SK-N-MC (cell line): ENCODE measurements around the gene MACF1.
"Not testable (repeated sequence)": the region's sequence is repeated elsewhere in the genome, so short reads cannot be mapped to it uniquely, and the experiment has no call there.

Source experiments
- DNase-seq: peaks from one replicate; pipeline ENCODE4 v3.0.0-alpha.2; 2011; ENCODE audit warnings: low read depth, low spot score
- H3K27ac ChIP-seq: fragments of 200-600 bp; sonication (generic); 2 replicates; pipeline ENCODE4 v1.5.1; 2016; ENCODE audit warnings: mixed run types
- H3K36me3 ChIP-seq: fragments of 200-600 bp; sonication (generic); 2 replicates; pipeline ENCODE4 v1.6.1; 2017; ENCODE audit warnings: antibody characterized with exemption, low read length, mixed read lengths; ENCODE audit not compliant: insufficient read depth
- H3K4me3 ChIP-seq: fragments of 200-600 bp; sonication (generic); 2 replicates; pipeline ENCODE4 v1.5.1; 2016
- H3K9ac ChIP-seq: fragments of 200-600 bp; sonication (generic); 2 replicates; pipeline ENCODE4 v1.8.0; 2017; ENCODE audit warnings: mixed run types, mixed read lengths; ENCODE audit not compliant: insufficient read length
- H3K9me3 ChIP-seq: fragments of 200-600 bp; sonication (generic); 2 replicates; pipeline ENCODE4 v1.6.1; 2017; ENCODE audit warnings: low read depth, mild to moderate bottlenecking, antibody characterized with exemption, low read length, moderate library complexity, mixed read lengths
- EZH2 ChIP-seq: fragments of 200-600 bp; sonication (generic); IDR thresholded peaks from one replicate; pipeline ENCODE4 v1.6.1; 2017; ENCODE audit warnings: antibody characterized with exemption
- FOXP2 ChIP-seq: optimal IDR thresholded peaks from 2 replicates; pipeline ENCODE3; 2011; ENCODE audit warnings: mild to moderate bottlenecking, moderate library complexity; ENCODE audit not compliant: insufficient read depth; ENCODE audit errors: extremely low read length, control extremely low read depth
- POLR2AphosphoS5 ChIP-seq: IDR thresholded peaks from 2 replicates; pipeline ENCODE4 v1.6.1; 2012; ENCODE audit warnings: mild to moderate bottlenecking, low read depth, low read length, borderline replicate concordance

MACF1 gene

GRCh38 chr1:39491146-39491921 lies 286.8 kb downstream of the MACF1 start, which contains the start of gene BMP8A:
TSS of gene BMP8A (plus strand) at chr1:39491636. CDS start at chr1:39491992, 356 bp downstream.
- H3K9ac ChIP-seq, result no peak within 1 kb of the TSS
- no peak for DNase-seq

DNA sequence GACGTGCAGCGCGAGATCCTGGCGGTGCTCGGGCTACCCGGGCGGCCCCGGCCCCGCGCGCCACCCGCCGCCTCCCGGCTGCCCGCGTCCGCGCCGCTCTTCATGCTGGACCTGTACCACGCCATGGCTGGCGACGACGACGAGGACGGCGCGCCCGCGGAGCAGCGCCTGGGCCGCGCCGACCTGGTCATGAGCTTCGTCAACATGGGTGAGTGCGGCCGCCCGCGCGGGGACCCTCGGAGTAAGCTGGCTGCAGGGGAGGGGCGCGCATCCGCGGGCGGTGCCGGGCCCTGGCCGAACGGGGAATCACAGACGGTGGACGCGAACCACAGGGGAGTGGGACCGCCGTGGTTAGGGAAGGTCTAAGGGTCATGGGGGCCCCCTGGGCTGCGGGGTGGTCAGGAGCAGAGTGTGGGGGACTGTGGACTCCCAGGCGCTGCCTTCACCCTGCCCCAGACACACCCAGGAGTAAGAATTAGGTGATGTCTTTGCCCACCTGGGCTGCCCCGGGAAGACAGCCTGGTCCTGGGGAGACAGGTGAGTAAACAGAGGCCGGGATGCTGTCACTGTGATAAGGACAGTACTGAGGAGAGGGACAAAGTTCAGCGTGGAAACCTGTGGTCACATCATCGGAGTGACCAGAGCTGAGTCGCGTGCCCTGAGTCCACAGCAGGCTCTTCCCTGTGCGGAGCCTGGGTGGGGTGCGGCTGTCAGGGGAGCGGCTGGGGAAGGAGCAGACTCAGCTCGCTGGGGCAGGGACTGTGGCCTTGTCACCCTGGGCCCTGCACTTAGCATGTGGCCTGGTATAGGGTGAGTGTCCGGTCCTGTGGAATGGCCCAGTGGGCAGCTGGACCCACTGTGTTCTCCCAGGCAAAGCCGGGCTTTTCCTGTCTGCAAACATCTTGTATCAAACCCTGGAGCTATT lies 287.9 kb downstream of the MACF1 start:
- not testable (repeated sequence) for H3K9ac ChIP-seq, H3K4me3 ChIP-seq, H3K9me3 ChIP-seq, H3K27ac ChIP-seq, H3K36me3 ChIP-seq, DNase-seq

More at GRCh38 chr1:39491146-39491921, 286.8 kb downstream of the MACF1 start, which contains the start of gene BMP8A:
- Histone ChIP-seq H3K4me3 (peak within 1 kb of the TSS; percentile 71), H3K27ac (no peak within 1 kb of the TSS), H3K9me3 (no peaks in the 10 kb centered on the region), H3K36me3 (no peaks in the 10 kb centered on the region)
- TF ChIP-seq POLR2AphosphoS5, result no peak
- no peak for TF ChIP-seq FOXP2
- TF ChIP-seq EZH2, result no peak

- not testable (repeated sequence) for H3K4me3 ChIP-seq, H3K36me3 ChIP-seq, H3K9ac ChIP-seq, H3K27ac ChIP-seq, DNase-seq, H3K9me3 ChIP-seq
Observed at GRCh38 chr1:39493043-39493810, 288.7 kb downstream of the MACF1 start.

GRCh38 chr1:39494671-39495410 lies 290.3 kb downstream of the MACF1 start:
- no peak for TF ChIP-seq EZH2
- no peak for TF ChIP-seq FOXP2
- no peak for TF ChIP-seq POLR2AphosphoS5
- H3K27ac ChIP-seq, result no peak overlapping the region
- no peak for DNase-seq
- no peak overlapping the region for H3K4me3 ChIP-seq
- no peaks in the 10 kb centered on the region for H3K36me3 ChIP-seq
- H3K9ac ChIP-seq, result no peak overlapping the region
- H3K9me3 ChIP-seq, result no peaks in the 10 kb centered on the region

GRCh38 chr1:39496520-39496919 lies 292.0 kb downstream of the MACF1 start:
- H3K36me3 ChIP-seq, H3K9me3 ChIP-seq, H3K27ac ChIP-seq, H3K9ac ChIP-seq, DNase-seq, H3K4me3 ChIP-seq: not testable (repeated sequence)

DNA sequence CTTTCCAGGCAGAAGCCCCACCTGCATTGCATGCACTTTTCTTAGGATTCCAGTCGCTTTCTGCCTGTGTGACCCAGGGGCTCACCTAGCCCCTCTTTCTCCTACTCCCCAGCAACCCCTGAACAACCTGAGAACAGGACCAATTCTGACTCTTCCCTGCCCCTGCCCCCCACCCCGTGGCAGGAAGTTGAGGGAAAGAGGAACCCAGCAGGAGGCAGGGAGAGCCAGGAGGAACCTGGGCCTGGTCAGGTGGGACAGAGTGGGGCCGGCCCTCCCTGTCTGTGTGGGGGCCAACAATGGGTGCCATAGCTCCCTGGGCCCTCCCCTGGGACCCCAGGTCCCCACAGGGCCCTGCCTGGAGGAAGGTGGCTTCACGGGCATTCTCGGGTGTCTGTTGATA lies 293.1 kb downstream of the MACF1 start:
- Histone ChIP-seq H3K36me3 (no peaks in the 10 kb centered on the region), H3K27ac (no peak overlapping the region), H3K9me3 (no peaks in the 10 kb centered on the region), H3K9ac (no peak overlapping the region), H3K4me3 (no peak overlapping the region)
- TF ChIP-seq POLR2AphosphoS5 (no peak), FOXP2 (no peak), EZH2 (no peak)
- DNase-seq, result no peak

DNA sequence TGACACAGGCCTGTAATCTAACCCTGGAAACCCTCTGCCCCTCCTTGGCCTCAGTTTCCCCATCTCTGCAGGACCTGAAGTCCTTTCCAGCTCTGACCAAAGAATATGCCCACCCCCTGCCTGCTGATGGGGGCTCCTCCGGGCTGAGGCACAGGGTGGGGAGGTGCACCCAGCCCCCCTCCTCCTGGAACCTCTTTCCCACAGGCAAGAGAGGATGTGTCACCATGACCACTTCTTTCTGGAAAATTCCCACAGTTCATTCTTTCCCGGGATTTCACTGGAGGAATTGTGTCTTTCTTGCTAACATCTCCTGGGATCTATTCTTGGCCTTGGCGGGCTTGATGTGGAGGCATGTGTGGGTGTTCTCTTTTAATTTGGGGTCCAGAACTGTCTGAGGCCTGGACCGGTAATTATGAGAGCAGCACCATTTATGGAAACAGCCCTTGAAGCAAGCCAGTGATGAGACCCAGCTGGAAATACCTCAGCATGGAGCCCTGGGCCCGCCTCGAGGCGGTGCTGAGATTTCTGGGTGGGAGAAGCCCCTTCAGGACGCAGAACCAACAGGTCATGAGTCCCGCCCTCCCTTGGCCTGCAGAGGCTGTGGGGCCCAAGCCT lies 293.7 kb downstream of the MACF1 start:
- not testable (repeated sequence) for H3K4me3 ChIP-seq, H3K36me3 ChIP-seq, H3K27ac ChIP-seq, DNase-seq, H3K9ac ChIP-seq, H3K9me3 ChIP-seq

DNA sequence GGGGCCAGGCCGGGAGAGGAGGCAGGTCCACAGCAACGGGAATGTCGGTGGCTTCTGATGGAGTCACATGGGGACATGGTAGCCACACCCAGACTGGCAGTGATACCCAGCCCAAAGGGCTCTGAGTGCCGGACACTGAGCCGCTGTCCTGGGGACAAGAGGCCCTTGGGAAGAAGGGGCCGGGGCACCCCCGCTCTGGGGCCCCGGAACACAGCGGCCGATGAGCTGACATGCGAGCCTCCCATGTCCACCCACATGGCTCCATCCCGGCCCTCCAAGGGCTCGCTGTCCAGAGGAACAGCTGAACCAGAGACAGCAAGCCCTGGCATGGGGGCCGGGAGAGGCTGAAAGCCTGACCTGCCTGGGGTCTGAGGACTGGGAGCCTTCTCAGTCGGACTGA lies 294.3 kb downstream of the MACF1 start:
- not testable (repeated sequence) for H3K36me3 ChIP-seq, H3K4me3 ChIP-seq, H3K9ac ChIP-seq, H3K27ac ChIP-seq, H3K9me3 ChIP-seq, DNase-seq
